Loucy (cell line): ENCODE measurements around the gene PP2D1.

Experiments
- H2AFZ ChIP-seq: fragments of 200-600 bp; sonication (generic); 2 replicates; pipeline ENCODE4 v1.6.0; 2016; ENCODE audit warnings: antibody characterized with exemption, mild to moderate bottlenecking, low read length, moderate library complexity
- H3F3A ChIP-seq: fragments of 200-600 bp; 2 replicates; pipeline ENCODE4 v1.6.0; 2016; ENCODE audit warnings: antibody characterized with exemption, low read depth, mild to moderate bottlenecking
- H3K27me3 ChIP-seq: fragments of 200-600 bp; sonication (generic); 2 replicates; pipeline ENCODE4 v1.6.1; 2014; ENCODE audit warnings: low read length, mild to moderate bottlenecking; ENCODE audit not compliant: insufficient read depth, poor library complexity, severe bottlenecking
- H3K36me3 ChIP-seq: fragments of 200-600 bp; sonication (generic); 2 replicates; pipeline ENCODE4 v1.6.1; 2016; ENCODE audit warnings: low read length; ENCODE audit not compliant: insufficient read depth
- H3K4me1 ChIP-seq: fragments of 200-600 bp; sonication (generic); 2 replicates; pipeline ENCODE4 v1.5.1; 2014; ENCODE audit warnings: low read length, mild to moderate bottlenecking; ENCODE audit not compliant: insufficient read depth, poor library complexity, severe bottlenecking
- H3K4me2 ChIP-seq: fragments of 200-600 bp; sonication (generic); 2 replicates; pipeline ENCODE4 v1.6.0; 2014; ENCODE audit warnings: antibody characterized with exemption, low read length, low read depth, mild to moderate bottlenecking; ENCODE audit not compliant: poor library complexity, severe bottlenecking
- H3K4me3 ChIP-seq: fragments of 200-600 bp; sonication (generic); 2 replicates; pipeline ENCODE4 v1.5.1; 2014; ENCODE audit warnings: low read length, mild to moderate bottlenecking, mixed read lengths; ENCODE audit not compliant: poor library complexity, severe bottlenecking
- H3K79me2 ChIP-seq: fragments of 200-600 bp; sonication (generic); 2 replicates; pipeline ENCODE4 v1.6.1; 2014; ENCODE audit warnings: low read length; ENCODE audit not compliant: insufficient read depth
- H3K9ac ChIP-seq: fragments of 200-600 bp; sonication (generic); 2 replicates; pipeline ENCODE4 v1.6.0; 2014; ENCODE audit warnings: mild to moderate bottlenecking, low read depth, low read length, moderate library complexity; ENCODE audit not compliant: poor library complexity, severe bottlenecking
- H3K9me2 ChIP-seq: fragments of 200-600 bp; sonication (generic); replicated peaks from 2 replicates; pipeline ENCODE4 v1.6.1; 2016; ENCODE audit warnings: low read depth, low read length, mixed read lengths
- H3K9me3 ChIP-seq: fragments of 200-600 bp; sonication (generic); 2 replicates; pipeline ENCODE4 v1.6.1; 2014; ENCODE audit warnings: mild to moderate bottlenecking, antibody characterized with exemption, low read length, low read depth; ENCODE audit not compliant: insufficient read depth
- H4K20me1 ChIP-seq: fragments of 200-600 bp; sonication (generic); 2 replicates; pipeline ENCODE4 v1.6.0; 2014; ENCODE audit warnings: antibody characterized with exemption, low read length, mild to moderate bottlenecking; ENCODE audit not compliant: insufficient read depth, poor library complexity, severe bottlenecking
- EZH2phosphoT487 ChIP-seq: fragments of 200-600 bp; IDR thresholded peaks from 2 replicates; pipeline ENCODE4 v1.6.1; 2018; ENCODE audit warnings: antibody characterized with exemption, mild to moderate bottlenecking, moderate library complexity, borderline replicate concordance
- TF ChIP-seq, protein P1 (sequence below): fragments of 200-600 bp; sonication (generic); conservative IDR thresholded peaks from 2 replicates; pipeline ENCODE4 v1.5.1; 2014; ENCODE audit warnings: mild to moderate bottlenecking, antibody characterized with exemption, low read length

Gene PP2D1

DNA sequence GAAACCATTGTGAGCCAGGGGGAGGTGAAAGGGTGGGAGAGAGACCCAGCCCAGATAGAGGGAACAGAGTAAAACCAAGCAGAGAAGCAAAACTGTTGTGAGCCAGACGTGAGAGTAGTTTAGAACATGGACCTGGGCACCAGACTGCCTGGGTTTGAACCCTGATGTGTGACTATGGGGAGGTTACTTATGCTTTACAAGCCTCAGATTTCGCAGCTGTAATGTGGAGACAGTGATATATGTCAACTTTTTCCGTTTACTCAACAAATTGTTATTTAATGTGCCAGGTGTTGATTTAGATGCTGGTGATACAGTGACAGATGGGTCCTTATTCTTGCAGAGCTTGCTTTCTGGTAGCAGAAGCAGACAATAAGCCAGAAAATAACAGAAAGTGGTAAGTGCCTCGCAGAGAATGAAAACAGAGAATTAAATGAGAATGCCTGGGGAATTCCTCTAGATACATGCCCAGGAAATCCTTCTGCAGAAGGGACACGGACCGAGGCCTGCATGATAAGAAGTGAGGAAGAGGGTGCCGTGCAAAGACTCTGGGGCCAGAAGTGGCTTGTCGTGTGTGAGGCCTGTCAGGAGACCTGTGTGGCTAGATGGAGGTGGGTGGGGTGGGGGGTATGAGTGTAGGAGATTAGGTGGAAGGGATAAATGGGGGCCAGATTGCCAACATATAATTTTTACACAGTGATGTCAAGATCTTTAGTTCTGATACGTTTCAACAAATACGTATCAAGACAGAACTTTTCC, 43.1 kb upstream of the PP2D1 start:
- H3K36me3 ChIP-seq, result no peaks in the 10 kb centered on the region
- H3K4me2 ChIP-seq, result peak overlapping the region; percentile 42
- H3K27me3 ChIP-seq, result no peaks in the 10 kb centered on the region
- H3K4me3 ChIP-seq, result peak overlapping the region; percentile 8
- no peak overlapping the region for H2AFZ ChIP-seq
- H3K9me2 ChIP-seq, result no peaks in the 10 kb centered on the region
- peaks cover 5% of the 10 kb centered on the region for H4K20me1 ChIP-seq
- no peak overlapping the region for H3K9ac ChIP-seq
- no peaks in the 10 kb centered on the region; the same call in 1 of the 2 replicates for H3F3A ChIP-seq
- peaks cover 31% of the 10 kb centered on the region for H3K79me2 ChIP-seq
- peaks cover 27% of the 10 kb centered on the region for H3K4me1 ChIP-seq
- no peak for TF ChIP-seq EZH2phosphoT487
- TF ChIP-seq, protein P1, sequence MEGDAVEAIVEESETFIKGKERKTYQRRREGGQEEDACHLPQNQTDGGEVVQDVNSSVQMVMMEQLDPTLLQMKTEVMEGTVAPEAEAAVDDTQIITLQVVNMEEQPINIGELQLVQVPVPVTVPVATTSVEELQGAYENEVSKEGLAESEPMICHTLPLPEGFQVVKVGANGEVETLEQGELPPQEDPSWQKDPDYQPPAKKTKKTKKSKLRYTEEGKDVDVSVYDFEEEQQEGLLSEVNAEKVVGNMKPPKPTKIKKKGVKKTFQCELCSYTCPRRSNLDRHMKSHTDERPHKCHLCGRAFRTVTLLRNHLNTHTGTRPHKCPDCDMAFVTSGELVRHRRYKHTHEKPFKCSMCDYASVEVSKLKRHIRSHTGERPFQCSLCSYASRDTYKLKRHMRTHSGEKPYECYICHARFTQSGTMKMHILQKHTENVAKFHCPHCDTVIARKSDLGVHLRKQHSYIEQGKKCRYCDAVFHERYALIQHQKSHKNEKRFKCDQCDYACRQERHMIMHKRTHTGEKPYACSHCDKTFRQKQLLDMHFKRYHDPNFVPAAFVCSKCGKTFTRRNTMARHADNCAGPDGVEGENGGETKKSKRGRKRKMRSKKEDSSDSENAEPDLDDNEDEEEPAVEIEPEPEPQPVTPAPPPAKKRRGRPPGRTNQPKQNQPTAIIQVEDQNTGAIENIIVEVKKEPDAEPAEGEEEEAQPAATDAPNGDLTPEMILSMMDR, result no peak
- H3K9me3 ChIP-seq, result no peaks in the 10 kb centered on the region

DNA sequence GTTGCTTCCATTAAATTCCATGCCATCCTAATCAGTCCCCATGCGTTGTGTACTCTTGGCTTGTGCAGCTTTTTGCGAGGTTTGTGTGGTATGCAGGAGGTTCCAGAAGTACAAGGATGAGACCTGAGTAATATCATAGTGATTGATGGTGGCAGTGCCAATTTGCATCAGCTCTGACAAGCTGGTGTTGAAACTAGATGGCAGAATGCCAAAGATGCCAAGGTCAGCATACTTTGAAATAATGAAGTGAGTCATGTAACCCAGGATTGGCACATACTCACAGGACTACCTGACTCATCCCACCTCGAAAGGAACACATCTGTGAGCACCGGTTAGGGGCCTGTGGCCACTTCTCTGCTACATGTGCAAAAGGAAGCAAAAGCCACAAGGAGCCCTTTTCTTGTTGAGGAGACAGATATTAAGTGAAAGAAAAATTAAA, 42.5 kb upstream of the PP2D1 start:
- Histone ChIP-seq H4K20me1 (peaks cover 5% of the 10 kb centered on the region), H3K4me3 (peak overlapping the region; percentile 8), H2AFZ (no peak overlapping the region), H3K9ac (no peak overlapping the region), H3K4me1 (peaks cover 27% of the 10 kb centered on the region), H3K79me2 (peaks cover 28% of the 10 kb centered on the region), H3K36me3 (no peaks in the 10 kb centered on the region), H3K27me3 (no peaks in the 10 kb centered on the region), H3K4me2 (peak overlapping the region; percentile 42), H3F3A (no peaks in the 10 kb centered on the region; the same call in 1 of the 2 replicates), H3K9me3 (no peaks in the 10 kb centered on the region), H3K9me2 (no peaks in the 10 kb centered on the region)
- TF ChIP-seq, protein P1, result no peak
- TF ChIP-seq EZH2phosphoT487, result no peak

DNA sequence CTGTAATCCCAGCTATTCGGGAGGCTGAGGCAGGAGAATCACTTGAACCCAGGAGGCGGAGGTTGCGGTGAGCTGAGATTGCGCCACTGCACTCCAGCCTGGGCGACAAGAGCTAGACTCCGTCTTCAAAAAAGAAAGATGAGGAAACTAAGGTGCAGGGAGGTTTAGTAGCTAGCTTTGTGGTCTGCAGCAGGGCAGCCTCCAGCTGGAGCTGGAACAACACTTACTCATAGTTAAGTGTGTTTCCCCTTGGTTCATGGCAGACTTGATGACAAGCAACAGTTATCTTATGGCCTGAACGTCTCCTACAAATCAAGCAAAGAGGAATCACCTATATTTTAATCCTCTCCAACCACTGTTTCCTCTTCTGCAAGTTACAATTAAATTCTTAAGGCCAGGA, 40.8 kb upstream of the PP2D1 start:
- no peaks in the 10 kb centered on the region for H3K27me3 ChIP-seq
- no peaks in the 10 kb centered on the region for H3K9me3 ChIP-seq
- H3K36me3 ChIP-seq, result no peaks in the 10 kb centered on the region
- no peak overlapping the region for H3K9ac ChIP-seq
- peaks cover 33% of the 10 kb centered on the region for H3K4me1 ChIP-seq
- H3K4me3 ChIP-seq, result no peak overlapping the region
- H2AFZ ChIP-seq, result no peak overlapping the region
- peaks cover 36% of the 10 kb centered on the region for H3K79me2 ChIP-seq
- H3F3A ChIP-seq, result no peaks in the 10 kb centered on the region; the same call in 1 of the 2 replicates
- peaks cover 5% of the 10 kb centered on the region for H4K20me1 ChIP-seq
- H3K4me2 ChIP-seq, result no peak overlapping the region
- no peaks in the 10 kb centered on the region for H3K9me2 ChIP-seq
- no peak for TF ChIP-seq EZH2phosphoT487
- TF ChIP-seq, protein P1, result no peak
